ENCODE measurements around the gene COL23A1. TPM values are rescaled to one million over a fixed set of nuclear protein-coding genes. Genes with fewer than 3 reads are reported as not detected.

The COL23A1 gene
- total and polyA plus RNA-seq, 2 of the 13 experiments (the other 11 are each of a cell fraction or from before 2014, with no cell fraction given): not detected

- intact Hi-C loops (cut with micrococcal nuclease; ENCODE audit: unreplicated experiment): no loop called here
- H2AFZ ChIP-seq (ENCODE audit: low read length): no peak overlapping the region
- no peak overlapping the region for H3K27ac ChIP-seq (ENCODE audit: extremely low read length, insufficient read depth, low read length)
- H4K20me1 ChIP-seq (ENCODE audit: insufficient read depth, low read length): no peaks in the 10 kb centered on the region
- ChIA-PET CTCF (ENCODE audit: low intra/inter-chr PET ratio, low total read pairs) (no interaction called here), POLR2A (no interaction called here)
- in situ Hi-C loops (cut with HindIII; ENCODE audit: extremely low pct_ligation_motif_present, low pct_unique_long_range_greater_than_20kb): no loop called here
- TF ChIP-seq PPARG (CRISPR knock-in tag; conservative IDR thresholded peaks at IDR 0.05) (no peak), TP53 (CRISPR knock-in tag; conservative IDR thresholded peaks at IDR 0.05) (no peak), IRF2 (CRISPR knock-in tag; IDR thresholded peaks at IDR 0.05) (no peak), ZNF251 (CRISPR knock-in tag; IDR thresholded peaks at IDR 0.05) (no peak), RBAK (CRISPR knock-in tag; IDR thresholded peaks at IDR 0.05) (no peak), PLRG1 (conservative IDR thresholded peaks at IDR 0.05) (no peak), TEF (CRISPR knock-in tag; IDR thresholded peaks at IDR 0.05) (no peak), ZNF142 (CRISPR knock-in tag; IDR thresholded peaks at IDR 0.05) (no peak), GMEB2 (CRISPR knock-in tag; IDR thresholded peaks at IDR 0.05; ENCODE audit: low read depth) (no peak), ZNF543 (CRISPR knock-in tag; IDR thresholded peaks at IDR 0.05) (no peak), NR3C1 (CRISPR knock-in tag; IDR thresholded peaks at IDR 0.05) (no peak), ZNF562 (CRISPR knock-in tag; IDR thresholded peaks at IDR 0.05; ENCODE audit: borderline replicate concordance) (no peak), TEAD3 (CRISPR knock-in tag; optimal IDR thresholded peaks at IDR 0.05; ENCODE audit: borderline replicate concordance) (no peak)
- TF ChIP-seq, protein P1, sequence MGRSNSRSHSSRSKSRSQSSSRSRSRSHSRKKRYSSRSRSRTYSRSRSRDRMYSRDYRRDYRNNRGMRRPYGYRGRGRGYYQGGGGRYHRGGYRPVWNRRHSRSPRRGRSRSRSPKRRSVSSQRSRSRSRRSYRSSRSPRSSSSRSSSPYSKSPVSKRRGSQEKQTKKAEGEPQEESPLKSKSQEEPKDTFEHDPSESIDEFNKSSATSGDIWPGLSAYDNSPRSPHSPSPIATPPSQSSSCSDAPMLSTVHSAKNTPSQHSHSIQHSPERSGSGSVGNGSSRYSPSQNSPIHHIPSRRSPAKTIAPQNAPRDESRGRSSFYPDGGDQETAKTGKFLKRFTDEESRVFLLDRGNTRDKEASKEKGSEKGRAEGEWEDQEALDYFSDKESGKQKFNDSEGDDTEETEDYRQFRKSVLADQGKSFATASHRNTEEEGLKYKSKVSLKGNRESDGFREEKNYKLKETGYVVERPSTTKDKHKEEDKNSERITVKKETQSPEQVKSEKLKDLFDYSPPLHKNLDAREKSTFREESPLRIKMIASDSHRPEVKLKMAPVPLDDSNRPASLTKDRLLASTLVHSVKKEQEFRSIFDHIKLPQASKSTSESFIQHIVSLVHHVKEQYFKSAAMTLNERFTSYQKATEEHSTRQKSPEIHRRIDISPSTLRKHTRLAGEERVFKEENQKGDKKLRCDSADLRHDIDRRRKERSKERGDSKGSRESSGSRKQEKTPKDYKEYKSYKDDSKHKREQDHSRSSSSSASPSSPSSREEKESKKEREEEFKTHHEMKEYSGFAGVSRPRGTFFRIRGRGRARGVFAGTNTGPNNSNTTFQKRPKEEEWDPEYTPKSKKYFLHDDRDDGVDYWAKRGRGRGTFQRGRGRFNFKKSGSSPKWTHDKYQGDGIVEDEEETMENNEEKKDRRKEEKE (IDR thresholded peaks at IDR 0.05): no peak
- 0 out of 2 replicates have a peak, but pooled peaks cover 7% of the 10 kb centered on the region for H3K9me3 ChIP-seq (ENCODE audit: low read length)
- H3K27me3 ChIP-seq (ENCODE audit: control insufficient read depth in 1 of 2, insufficient read depth in 2 of 2, low read length in 2 of 2): peaks cover 1 to 14% of the 10 kb centered on the region in 2 experiments; a peak in 2 of 5 replicates
- ATAC-seq (no peak), FAIRE-seq (no peak), DNase-seq (ENCODE audit: low spot score) (no peak)
- BruUV-seq (replicated peaks): no TSS peak
- no peaks in the 10 kb centered on the region for H3K4me1 ChIP-seq (ENCODE audit: insufficient read depth, low read length)
- no peak overlapping the region for H3K4me3 ChIP-seq (replicated peaks in 1 of 3; ENCODE audit: insufficient read depth in 1 of 3, low read depth in 2 of 3, low read length in 3 of 3)
- no peak overlapping the region for H3K9ac ChIP-seq (ENCODE audit: insufficient read depth, low read depth, low read length)
- H3K79me2 ChIP-seq (ENCODE audit: insufficient read depth, low read length): no peaks in the 10 kb centered on the region
- H3K36me3 ChIP-seq (replicated peaks in 1 of 2; ENCODE audit: control insufficient read depth in 1 of 2, insufficient read depth in 2 of 2, low read length in 2 of 2): no peaks in the 10 kb centered on the region
- WGBS (ENCODE audit: low lambda C conversion rate): 26% methylated on average over 4 of the region's 7 CpGs
- no peak overlapping the region for H3K4me2 ChIP-seq (ENCODE audit: low read depth, low read length)
Observed at GRCh38 chr5:178573216-178573615, 17.0 kb downstream of the COL23A1 start.
